ENCODE results near the gene MSL1.

DNA sequence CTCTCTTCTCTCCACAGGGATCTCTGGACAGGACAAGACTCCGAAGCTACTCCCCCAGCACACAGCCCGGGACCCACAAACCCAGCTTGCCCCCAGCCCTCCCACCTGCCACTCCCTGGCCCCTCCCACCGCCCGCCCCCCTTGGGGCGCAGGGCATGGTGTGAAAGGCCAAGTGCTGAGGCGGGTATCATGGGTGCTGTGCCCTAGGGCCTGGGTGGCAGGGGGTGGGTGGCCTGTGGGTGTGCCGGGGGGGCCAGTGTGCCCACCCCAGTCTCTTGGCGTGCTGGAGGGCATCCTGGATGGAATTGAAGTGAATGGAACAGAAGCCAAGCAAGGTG lies 47.6 kb upstream of the MSL1 start:
- TF ChIP-seq, protein P1, sequence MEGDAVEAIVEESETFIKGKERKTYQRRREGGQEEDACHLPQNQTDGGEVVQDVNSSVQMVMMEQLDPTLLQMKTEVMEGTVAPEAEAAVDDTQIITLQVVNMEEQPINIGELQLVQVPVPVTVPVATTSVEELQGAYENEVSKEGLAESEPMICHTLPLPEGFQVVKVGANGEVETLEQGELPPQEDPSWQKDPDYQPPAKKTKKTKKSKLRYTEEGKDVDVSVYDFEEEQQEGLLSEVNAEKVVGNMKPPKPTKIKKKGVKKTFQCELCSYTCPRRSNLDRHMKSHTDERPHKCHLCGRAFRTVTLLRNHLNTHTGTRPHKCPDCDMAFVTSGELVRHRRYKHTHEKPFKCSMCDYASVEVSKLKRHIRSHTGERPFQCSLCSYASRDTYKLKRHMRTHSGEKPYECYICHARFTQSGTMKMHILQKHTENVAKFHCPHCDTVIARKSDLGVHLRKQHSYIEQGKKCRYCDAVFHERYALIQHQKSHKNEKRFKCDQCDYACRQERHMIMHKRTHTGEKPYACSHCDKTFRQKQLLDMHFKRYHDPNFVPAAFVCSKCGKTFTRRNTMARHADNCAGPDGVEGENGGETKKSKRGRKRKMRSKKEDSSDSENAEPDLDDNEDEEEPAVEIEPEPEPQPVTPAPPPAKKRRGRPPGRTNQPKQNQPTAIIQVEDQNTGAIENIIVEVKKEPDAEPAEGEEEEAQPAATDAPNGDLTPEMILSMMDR (IDR thresholded peaks at IDR 0.05), result no peak
- no peak for TF ChIP-seq ZFX (IDR thresholded peaks at IDR 0.05; ENCODE audit: borderline replicate concordance)

Measured in 22Rv1 (cell line).